Measurements from ENCODE around the gene CBX1. TPM values are rescaled to one million over a fixed set of nuclear protein-coding genes. Genes with fewer than 3 reads are reported as not detected.

The CBX1 gene
- total and polyA plus RNA-seq, 2 of the 13 experiments (the other 11 are each of a cell fraction or from before 2014, with no cell fraction given), result 17.8 to 108 TPM

GRCh38 chr17:48037036-48037837 is 64.0 kb downstream of the CBX1 start, which contains the start of gene COPZ2 (continued):
- TF ChIP-seq ZNF407 (CRISPR knock-in tag; IDR thresholded peaks at IDR 0.05; ENCODE audit: not compliant biosample characterization) (peak; percentile 37), ZNF781 (CRISPR knock-in tag; IDR thresholded peaks at IDR 0.05; ENCODE audit: borderline replicate concordance, not compliant biosample characterization) (no peak), FOXO4 (CRISPR knock-in tag; conservative IDR thresholded peaks at IDR 0.05) (no peak), SIN3A (IDR thresholded peaks at IDR 0.05; ENCODE audit: borderline replicate concordance, low read depth, low read length) (peak; percentile 36; the same call in 1 of the 2 replicates), PHF8 (CRISPR knock-in tag; IDR thresholded peaks at IDR 0.05) (peak; percentile 61; the same call in 1 of the 2 replicates), GABPB1 (CRISPR knock-in tag; IDR thresholded peaks at IDR 0.05) (peak; percentile 71), ZFP90 (CRISPR knock-in tag; IDR thresholded peaks at IDR 0.05; ENCODE audit: borderline replicate concordance) (0 out of 2 replicates have a peak, but pooled peaks have one; percentile 38), ZNF136 (CRISPR knock-in tag; IDR thresholded peaks at IDR 0.05; ENCODE audit: low read depth) (0 out of 2 replicates have a peak, but pooled peaks have one; percentile 81), NFKB2 (CRISPR knock-in tag; IDR thresholded peaks at IDR 0.05; ENCODE audit: borderline replicate concordance) (peak; percentile 86; the same call in 1 of the 2 replicates), CREBL2 (CRISPR knock-in tag; IDR thresholded peaks at IDR 0.05; ENCODE audit: borderline replicate concordance) (0 out of 2 replicates have a peak, but pooled peaks have one; percentile 39), ZBTB37 (CRISPR knock-in tag; IDR thresholded peaks at IDR 0.05) (no peak)
